Activated naive CD8-positive, alpha-beta T cell treated with anti-CD3 and anti-CD28 coated beads for 36 hours (primary cell): ENCODE results near the gene SMYD3. TPM values are rescaled to one million over a fixed set of nuclear protein-coding genes. Genes with fewer than 3 reads are reported as not detected.

Experiments
- DNase-seq: peaks from one replicate; pipeline ENCODE4 v3.0.0; 2021
- H3K27ac Mint-ChIP-seq: one replicate; pipeline ENCODE4 v1.8.0; 2022; ENCODE audit warnings: mild to moderate bottlenecking, moderate library complexity, mixed read lengths
- H3K27me3 Mint-ChIP-seq: one replicate; pipeline ENCODE4 v1.8.0; 2022; ENCODE audit warnings: mild to moderate bottlenecking, mixed read lengths
- H3K36me3 Mint-ChIP-seq: one replicate; pipeline ENCODE4 v1.8.0; 2021; ENCODE audit warnings: mild to moderate bottlenecking, mixed read lengths
- H3K4me1 Mint-ChIP-seq: one replicate; pipeline ENCODE4 v1.8.0; 2021; ENCODE audit warnings: mixed read lengths
- H3K4me3 Mint-ChIP-seq: one replicate; pipeline ENCODE4 v1.8.0; 2022; ENCODE audit warnings: mild to moderate bottlenecking, moderate library complexity, mixed read lengths
- H3K9me3 Mint-ChIP-seq: one replicate; pipeline ENCODE4 v1.8.0; 2022; ENCODE audit warnings: mixed read lengths
- total RNA-seq, 2 experiments: library from RNA; stranded (reverse); gene quantifications; one replicate each; pipeline ENCODE4 v1.2.3, GENCODE V29; 2021

Gene SMYD3
- total RNA-seq, 2 experiments from 2014 or later, result 16.4 to 18.4 TPM

DNA sequence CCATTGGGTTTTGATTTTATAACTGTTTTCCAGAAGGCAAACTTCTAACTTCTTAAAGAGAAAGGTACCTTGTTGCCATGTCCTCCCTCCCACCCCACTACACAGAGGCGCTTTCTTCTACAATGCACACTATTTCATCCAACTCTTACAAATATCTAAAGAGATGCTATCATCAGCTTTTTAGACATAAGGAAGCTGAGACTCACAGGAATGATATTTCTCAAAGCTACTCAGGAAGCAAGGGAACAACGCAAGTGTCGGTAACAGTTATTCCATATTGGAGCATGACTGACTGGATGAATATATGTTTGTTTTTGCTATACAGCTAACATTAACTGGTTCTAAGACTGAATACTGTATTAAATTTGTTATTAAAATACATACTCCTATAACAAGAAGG, 318.0 kb downstream of the SMYD3 start:
- no peaks in the 10 kb centered on the region for H3K9me3 Mint-ChIP-seq
- no peak for DNase-seq
- no peak overlapping the region for H3K4me3 Mint-ChIP-seq
- H3K36me3 Mint-ChIP-seq, result peaks cover 14% of the 10 kb centered on the region
- no peaks in the 10 kb centered on the region for H3K4me1 Mint-ChIP-seq
- no peaks in the 10 kb centered on the region for H3K27me3 Mint-ChIP-seq
- H3K27ac Mint-ChIP-seq, result no peak overlapping the region

DNA sequence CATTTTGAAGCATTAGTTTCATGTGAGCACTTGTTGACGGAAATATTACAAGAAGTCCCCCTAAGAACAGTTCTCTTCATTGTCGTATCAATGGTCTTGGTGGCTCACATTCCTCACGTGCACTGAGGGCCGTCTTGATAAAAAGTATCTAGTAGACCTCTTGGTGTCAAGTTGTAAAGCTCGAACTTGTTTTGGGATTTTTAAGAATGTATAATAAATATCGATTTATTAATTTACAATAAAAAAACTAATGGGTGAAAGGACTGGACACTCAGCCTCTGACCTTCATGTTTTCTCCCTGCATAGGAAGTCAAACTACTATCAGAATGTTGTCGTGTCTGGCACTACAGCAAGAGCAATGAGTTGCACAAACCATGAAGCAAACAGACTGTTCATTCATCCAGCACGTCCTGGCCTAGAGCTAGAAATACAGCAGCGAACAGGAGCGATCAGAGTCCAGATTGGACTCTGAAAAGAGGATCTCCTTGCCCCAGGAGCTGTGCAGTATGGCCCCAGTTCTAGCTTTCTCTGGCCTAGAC, 319.2 kb downstream of the SMYD3 start:
- no peak for DNase-seq
- Mint-ChIP-seq H3K36me3 (peaks cover 11% of the 10 kb centered on the region), H3K4me3 (no peak overlapping the region), H3K4me1 (peaks cover 2% of the 10 kb centered on the region), H3K27ac (no peak overlapping the region), H3K27me3 (no peaks in the 10 kb centered on the region), H3K9me3 (no peaks in the 10 kb centered on the region)

DNA sequence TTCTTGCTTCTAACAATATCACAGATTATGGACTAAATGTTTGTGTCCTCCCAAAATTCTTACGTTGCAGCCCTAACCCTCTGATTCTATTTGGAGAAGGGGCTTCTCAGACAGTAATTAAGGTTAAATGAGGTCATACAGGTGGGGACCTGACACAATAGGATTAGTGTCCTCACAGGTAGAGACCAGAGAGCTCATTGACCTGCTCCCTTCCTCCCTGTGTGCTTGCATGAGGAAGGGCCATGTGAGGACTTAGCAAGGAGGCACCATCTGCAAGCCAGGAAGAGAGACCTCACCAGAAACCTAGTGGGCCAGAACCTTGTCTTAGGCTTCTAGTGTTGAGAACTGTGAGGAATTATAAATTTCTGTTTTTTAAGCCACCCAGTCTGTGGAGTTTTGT, 322.6 kb downstream of the SMYD3 start:
- Mint-ChIP-seq H3K27ac (no peak overlapping the region), H3K36me3 (peaks cover 9% of the 10 kb centered on the region), H3K4me1 (peaks cover 2% of the 10 kb centered on the region), H3K27me3 (no peaks in the 10 kb centered on the region), H3K4me3 (no peak overlapping the region), H3K9me3 (no peaks in the 10 kb centered on the region)
- no peak for DNase-seq

DNA sequence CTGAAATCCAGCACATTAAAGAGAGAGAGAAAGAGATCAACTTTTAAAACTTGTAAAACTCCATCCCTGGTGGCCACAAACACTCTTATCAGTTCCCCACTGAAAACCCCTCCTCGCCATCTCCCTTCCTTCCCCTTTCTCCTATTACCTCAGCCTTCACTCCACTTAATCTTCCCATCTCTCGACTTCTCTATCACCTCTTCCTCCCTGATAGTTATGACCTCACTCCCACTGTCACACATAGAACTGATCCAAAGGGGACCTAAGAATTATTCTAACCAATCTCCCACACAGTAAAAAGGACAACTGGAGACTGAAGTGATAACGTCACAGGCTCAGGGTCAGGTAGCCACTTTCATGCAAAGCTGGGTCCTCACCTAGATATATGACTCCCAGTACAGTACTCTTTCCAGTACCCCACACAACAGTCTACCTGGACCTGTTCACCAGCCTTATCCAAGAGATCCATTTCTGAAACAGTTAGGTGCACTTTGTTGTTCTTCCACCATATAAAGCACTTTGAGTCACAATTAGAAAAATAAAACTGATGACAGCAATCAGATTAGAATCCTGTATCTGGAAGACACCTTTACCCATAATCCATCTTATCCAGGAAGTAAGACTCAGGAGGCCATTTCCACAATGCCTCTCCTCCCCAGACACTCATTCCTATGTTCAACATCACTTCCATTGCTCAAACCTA, 324.8 kb downstream of the SMYD3 start:
- no peak overlapping the region for H3K27ac Mint-ChIP-seq
- no peaks in the 10 kb centered on the region for H3K27me3 Mint-ChIP-seq
- no peak overlapping the region for H3K4me3 Mint-ChIP-seq
- H3K36me3 Mint-ChIP-seq, result peaks cover 19% of the 10 kb centered on the region
- peaks cover 2% of the 10 kb centered on the region for H3K4me1 Mint-ChIP-seq
- H3K9me3 Mint-ChIP-seq, result no peaks in the 10 kb centered on the region
- DNase-seq, result no peak

DNA sequence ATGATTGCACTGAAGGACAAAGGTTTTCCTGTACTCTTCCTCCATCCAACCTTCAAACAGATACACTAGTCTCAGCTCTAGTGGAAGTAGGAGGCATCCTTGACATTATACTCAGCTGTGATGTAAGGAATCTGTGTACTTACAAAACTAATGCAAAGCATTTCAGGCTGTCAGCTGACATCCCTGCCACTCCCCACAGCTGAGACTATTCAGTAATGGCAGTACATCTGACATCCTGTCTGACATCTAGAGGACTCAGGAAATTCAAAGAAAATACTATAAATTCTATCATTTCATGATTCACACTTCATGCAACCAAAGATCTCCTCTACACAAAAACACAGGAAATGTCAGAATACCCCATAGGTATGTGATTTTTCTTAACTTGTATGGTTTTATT, 325.8 kb downstream of the SMYD3 start:
- Mint-ChIP-seq H3K9me3 (no peaks in the 10 kb centered on the region), H3K27ac (no peak overlapping the region), H3K4me3 (no peak overlapping the region), H3K4me1 (peaks cover 2% of the 10 kb centered on the region), H3K27me3 (no peaks in the 10 kb centered on the region), H3K36me3 (peaks cover 15% of the 10 kb centered on the region)
- DNase-seq, result no peak

DNA sequence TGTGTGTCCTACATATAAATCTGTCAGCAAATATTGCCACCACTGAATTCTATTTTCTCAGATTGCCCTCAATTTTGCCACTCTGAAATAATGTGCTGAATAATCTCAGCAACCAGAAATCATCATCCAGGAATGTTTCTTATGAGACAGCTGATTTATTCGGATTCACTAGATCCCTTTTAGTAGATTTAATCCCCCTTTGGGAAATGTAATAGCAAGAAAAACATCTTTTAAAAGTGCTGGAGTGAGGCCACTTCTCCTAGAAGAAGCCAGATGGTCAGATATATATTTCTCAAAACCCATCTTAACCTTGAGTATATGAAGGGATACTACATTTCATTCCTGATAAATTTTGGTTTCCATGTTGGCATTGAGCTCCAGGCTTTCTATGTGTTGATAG, 327.7 kb downstream of the SMYD3 start:
- Mint-ChIP-seq H3K27ac (no peak overlapping the region), H3K4me3 (no peak overlapping the region), H3K4me1 (peaks cover 2% of the 10 kb centered on the region), H3K9me3 (no peaks in the 10 kb centered on the region), H3K27me3 (no peaks in the 10 kb centered on the region), H3K36me3 (peaks cover 15% of the 10 kb centered on the region)
- DNase-seq, result no peak

DNA sequence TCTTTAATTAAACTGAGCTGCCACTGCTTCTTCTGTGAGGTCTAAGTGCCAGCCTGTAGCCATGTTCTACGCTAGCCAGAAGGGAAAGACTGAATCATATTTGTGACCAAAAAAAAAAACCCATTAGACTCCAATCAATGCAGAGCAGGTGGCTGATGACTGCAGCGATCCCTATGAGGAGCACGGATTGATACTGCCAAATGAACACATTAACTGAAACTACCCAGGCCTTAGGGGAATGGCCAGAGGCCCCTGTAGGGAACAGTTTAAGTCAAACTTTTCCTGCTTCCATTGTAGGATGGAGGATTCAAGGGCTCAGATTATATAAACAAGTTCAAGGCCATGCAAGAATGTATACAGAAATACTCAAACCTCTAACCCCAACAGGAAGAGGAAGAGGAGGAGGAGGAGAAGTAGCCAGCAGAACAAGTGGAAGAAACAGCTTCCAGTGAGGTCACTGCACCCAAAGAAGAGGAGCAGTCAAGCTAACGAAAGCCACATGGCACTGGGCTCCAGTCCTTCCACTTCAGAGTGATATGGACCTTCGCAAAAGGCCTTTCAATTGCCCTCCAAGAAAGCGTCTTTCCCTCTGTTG, 328.3 kb downstream of the SMYD3 start:
- Mint-ChIP-seq H3K27me3 (no peaks in the 10 kb centered on the region), H3K36me3 (peaks cover 15% of the 10 kb centered on the region), H3K9me3 (no peaks in the 10 kb centered on the region), H3K4me3 (no peak overlapping the region), H3K4me1 (peaks cover 2% of the 10 kb centered on the region), H3K27ac (no peak overlapping the region)
- DNase-seq, result no peak

DNA sequence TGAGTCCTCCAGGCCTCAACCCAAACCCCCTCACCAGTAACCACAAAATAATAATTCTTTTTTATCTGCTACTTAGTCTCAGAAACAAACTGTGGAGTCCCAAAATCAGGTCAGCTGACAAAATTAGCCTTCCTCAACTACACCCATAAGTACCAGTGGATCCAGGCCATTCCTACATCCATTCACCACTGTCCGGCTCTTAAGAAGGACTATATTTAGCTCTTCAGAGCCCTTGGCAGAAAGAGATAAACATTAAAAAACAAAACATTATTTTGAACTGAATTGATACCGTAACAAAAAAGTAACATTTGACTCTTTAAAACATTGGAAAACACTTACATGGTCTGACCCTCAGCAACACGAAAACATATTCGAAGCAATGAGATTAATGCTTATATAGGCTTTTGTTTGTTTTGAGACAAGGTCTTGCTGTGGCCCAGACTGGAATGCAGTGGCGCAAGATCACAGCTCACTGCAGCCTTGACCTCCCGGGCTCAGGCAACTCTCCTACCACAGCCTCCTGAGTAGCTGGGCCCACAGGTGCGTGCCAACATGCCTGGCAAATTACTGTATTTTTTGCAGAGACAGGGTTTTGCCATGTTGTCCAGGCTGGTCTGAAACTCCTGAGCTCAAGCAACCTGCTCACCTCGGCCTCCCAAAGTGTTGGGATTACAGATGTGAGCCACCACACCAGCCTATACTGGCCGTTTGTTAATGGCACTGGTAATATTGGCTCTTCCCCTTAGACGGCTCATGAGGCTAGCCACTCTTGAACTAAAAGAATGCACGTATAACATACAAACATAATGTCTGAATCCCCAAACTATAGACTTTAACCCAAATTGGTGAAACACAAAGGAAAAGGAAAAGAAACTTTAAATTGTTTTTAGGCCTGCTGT, 330.7 kb downstream of the SMYD3 start:
- H3K27me3 Mint-ChIP-seq, result no peaks in the 10 kb centered on the region
- H3K4me3 Mint-ChIP-seq, result no peak overlapping the region
- no peak for DNase-seq
- no peaks in the 10 kb centered on the region for H3K4me1 Mint-ChIP-seq
- no peak overlapping the region for H3K27ac Mint-ChIP-seq
- H3K36me3 Mint-ChIP-seq, result peaks cover 15% of the 10 kb centered on the region
- H3K9me3 Mint-ChIP-seq, result no peaks in the 10 kb centered on the region

DNA sequence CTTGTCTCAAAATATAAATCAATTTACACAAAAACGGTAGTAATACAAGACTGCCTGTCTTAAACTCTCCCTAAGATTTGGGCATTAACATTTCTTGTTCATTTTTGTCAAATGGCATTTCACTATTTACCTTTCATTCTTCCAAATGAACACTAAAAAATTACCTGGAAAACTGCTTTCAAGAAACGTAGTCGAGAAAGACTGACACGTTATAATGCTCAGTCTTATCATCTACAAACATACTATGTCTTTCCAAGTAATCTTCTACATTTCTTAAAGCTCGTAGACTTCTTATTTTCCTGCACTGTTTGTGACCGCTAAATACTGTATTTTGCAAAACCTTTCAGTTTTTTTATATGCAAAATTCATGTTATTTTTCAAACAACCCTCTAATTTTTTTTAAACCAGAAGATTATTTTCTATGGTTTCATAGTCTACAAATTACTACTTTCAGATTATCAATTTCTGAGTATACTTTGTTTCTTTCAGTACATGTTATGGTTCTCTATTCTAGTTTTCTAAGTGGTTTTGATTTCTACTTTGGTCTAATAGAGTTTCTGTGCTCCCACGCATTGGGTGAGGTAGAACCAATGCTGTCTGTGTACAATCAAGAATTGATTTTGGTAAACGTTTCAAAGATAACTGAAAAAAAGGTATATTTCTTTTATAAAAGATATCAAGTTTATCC, 336.4 kb downstream of the SMYD3 start:
- Mint-ChIP-seq H3K4me1 (no peaks in the 10 kb centered on the region), H3K27me3 (no peaks in the 10 kb centered on the region), H3K27ac (no peak overlapping the region), H3K4me3 (no peak overlapping the region), H3K36me3 (peaks cover 6% of the 10 kb centered on the region), H3K9me3 (no peaks in the 10 kb centered on the region)
- no peak for DNase-seq

DNA sequence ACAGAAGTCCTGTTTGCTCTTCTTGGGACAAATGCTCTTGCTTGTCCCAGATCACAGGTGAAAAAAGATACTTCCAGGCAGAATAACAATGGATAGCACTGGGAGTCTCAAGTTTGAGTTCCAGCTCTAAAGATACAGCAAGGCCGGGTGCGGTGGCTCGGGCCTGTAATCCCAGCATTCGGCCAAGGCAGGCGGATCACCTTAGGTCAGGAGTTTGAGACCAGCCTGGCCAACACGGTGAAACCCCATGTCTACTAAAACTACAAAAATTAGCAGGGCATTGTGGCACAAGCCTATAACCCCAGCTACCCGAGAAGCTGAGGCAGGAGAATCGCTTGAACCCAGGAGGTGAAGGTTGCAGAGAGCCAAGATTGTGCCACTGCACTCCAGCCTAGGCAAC, 337.6 kb downstream of the SMYD3 start:
- Mint-ChIP-seq H3K4me1 (no peaks in the 10 kb centered on the region), H3K27ac (no peak overlapping the region), H3K9me3 (no peaks in the 10 kb centered on the region), H3K4me3 (no peak overlapping the region), H3K27me3 (no peaks in the 10 kb centered on the region), H3K36me3 (peaks cover 6% of the 10 kb centered on the region)
- no peak for DNase-seq

DNA sequence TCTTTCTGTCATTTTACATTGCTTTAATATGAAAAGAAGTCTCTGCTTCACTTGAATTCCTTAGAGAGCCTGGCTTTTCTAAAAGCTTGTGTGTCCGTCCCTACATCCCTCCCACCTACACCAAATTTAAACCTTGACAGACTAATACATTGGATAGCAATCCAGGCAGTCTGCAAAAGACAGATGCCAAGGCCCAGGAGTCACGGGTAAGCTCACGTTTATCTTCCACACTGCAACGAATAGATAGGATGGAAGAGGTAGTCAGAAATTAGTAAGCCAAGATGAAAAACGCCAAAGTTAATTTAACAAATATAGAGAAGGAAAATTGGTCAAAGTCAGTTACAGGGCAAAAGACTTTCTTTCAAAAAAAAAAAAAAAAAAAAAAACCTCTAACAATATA, 338.1 kb downstream of the SMYD3 start:
- no peaks in the 10 kb centered on the region for H3K27me3 Mint-ChIP-seq
- no peak overlapping the region for H3K4me3 Mint-ChIP-seq
- H3K36me3 Mint-ChIP-seq, result peaks cover 6% of the 10 kb centered on the region
- no peak for DNase-seq
- H3K27ac Mint-ChIP-seq, result no peak overlapping the region
- H3K9me3 Mint-ChIP-seq, result no peaks in the 10 kb centered on the region
- no peaks in the 10 kb centered on the region for H3K4me1 Mint-ChIP-seq

DNA sequence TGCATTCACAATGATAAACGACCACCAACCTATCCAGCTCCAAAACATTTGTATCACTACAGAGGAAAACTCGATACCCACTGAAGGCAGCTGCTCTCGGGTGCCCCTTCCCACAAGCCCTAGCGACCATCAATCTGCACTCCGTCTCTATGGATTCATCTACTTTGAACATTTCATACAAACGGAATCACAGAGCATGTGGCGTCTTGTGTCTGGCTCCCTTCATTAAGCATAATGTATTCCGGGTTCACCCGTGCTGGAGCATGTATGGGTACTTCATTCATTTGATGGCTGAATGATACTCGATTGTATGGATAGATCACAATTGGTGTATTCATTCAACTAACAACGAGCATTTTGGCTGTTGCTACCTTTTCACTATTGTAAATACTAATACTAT, 340.2 kb downstream of the SMYD3 start:
- Mint-ChIP-seq H3K27me3 (no peaks in the 10 kb centered on the region), H3K27ac (no peak overlapping the region), H3K9me3 (no peaks in the 10 kb centered on the region), H3K36me3 (peaks cover 6% of the 10 kb centered on the region), H3K4me3 (no peak overlapping the region), H3K4me1 (no peaks in the 10 kb centered on the region)
- no peak for DNase-seq

DNA sequence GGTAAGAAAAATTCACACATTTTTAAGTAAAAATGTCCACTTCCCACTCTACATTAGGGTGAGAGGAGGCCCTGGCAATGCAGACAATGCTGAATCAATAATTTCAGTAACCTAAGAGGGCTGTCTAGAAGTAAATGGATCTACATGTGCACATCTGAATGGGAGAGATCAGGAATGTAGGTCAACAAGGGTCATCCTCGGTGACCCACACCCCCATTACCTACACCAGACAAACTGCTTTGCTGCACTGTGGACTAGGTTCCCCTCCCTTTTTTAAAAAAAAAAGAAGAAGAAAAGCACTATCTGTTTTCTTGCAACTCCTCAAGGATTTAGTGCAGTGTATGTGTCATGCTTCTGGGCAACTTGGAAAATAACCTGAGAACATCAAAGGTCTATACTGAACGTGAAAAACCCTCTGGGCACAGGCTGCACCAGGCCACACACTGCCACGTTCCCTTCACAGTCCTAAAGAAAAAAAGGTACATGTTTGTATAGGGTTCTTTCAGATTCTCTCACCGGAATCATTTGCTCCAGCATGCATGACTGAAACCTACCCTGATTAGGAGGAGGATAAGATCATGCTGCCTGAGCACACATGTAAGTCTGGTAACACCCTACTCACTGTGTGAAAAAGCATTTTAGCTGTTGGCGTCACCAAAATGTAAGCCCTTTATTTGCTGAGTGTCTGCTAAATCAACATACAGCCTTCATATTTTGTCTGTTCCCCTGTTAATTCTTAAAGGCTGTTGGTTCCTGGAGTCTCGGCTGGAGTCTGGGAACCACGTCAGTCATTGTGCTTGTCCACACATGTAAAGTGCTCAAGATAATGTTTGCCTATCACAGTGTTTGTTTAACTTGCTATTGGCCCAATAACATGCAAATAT, 341.0 kb downstream of the SMYD3 start:
- DNase-seq, result no peak
- Mint-ChIP-seq H3K4me1 (no peaks in the 10 kb centered on the region), H3K4me3 (no peak overlapping the region), H3K9me3 (no peaks in the 10 kb centered on the region), H3K27ac (no peak overlapping the region), H3K27me3 (no peaks in the 10 kb centered on the region), H3K36me3 (peaks cover 6% of the 10 kb centered on the region)

DNA sequence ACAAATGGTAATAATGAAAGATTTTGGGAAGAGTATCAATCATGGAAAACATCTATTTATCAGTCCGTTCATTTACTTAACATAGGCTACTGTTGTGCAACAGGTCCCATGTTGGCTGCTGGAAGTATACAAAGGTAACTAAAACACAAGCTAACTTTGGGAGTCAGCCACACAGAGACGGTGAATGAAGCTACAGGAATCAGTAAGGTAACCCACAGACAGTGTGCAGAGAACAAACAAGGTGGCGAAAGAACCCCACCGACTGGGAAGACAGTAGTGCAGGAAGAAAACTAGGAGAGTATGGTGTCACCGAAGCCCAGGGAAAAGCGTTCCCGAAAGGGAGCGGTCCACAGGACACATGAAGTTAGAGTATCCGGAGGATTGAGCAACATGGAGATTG, 342.3 kb downstream of the SMYD3 start:
- Mint-ChIP-seq H3K4me1 (no peaks in the 10 kb centered on the region), H3K27me3 (no peaks in the 10 kb centered on the region), H3K9me3 (no peaks in the 10 kb centered on the region), H3K27ac (no peak overlapping the region), H3K4me3 (no peak overlapping the region), H3K36me3 (peaks cover 8% of the 10 kb centered on the region)
- DNase-seq, result no peak
